GM12865 (cell line): ENCODE measurements around the gene ZNF709.

Experiments used
- DNase-seq: peaks from one replicate; pipeline ENCODE4 v3.0.0; 2010; ENCODE audit warnings: low read depth
- H3K4me3 ChIP-seq: 2 replicates; pipeline ENCODE4 v1.5.1; 2011; ENCODE audit warnings: mild to moderate bottlenecking, low read depth, low read length, control low read depth
- TF ChIP-seq, protein P1 (sequence below): IDR thresholded peaks from 2 replicates; pipeline ENCODE4 v1.5.1; 2011; ENCODE audit warnings: low read length, control low read depth, low read depth, inconsistent platforms; ENCODE audit not compliant: insufficient read depth; ENCODE audit errors: missing control alignments

Gene ZNF709

DNA sequence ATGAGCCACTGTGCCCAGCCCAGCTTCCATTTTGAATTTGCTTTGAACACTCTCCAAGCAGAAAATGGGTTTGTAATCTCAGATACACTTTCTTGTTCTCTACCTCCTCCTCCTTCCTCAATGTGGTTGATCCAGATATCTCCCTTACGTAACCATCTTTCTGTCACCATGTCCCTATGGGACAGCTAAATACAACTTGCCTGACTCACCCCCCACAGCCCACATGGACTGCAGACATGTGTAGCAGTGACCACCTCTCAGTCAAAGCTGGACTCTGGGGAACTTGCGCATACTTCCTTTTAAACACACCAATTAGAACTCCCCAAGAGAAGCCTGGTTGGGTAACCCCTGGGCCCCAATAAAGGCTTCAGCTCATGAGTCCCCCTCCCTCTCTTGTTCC lies 72.7 kb downstream of the ZNF709 start:
- TF ChIP-seq, protein P1, sequence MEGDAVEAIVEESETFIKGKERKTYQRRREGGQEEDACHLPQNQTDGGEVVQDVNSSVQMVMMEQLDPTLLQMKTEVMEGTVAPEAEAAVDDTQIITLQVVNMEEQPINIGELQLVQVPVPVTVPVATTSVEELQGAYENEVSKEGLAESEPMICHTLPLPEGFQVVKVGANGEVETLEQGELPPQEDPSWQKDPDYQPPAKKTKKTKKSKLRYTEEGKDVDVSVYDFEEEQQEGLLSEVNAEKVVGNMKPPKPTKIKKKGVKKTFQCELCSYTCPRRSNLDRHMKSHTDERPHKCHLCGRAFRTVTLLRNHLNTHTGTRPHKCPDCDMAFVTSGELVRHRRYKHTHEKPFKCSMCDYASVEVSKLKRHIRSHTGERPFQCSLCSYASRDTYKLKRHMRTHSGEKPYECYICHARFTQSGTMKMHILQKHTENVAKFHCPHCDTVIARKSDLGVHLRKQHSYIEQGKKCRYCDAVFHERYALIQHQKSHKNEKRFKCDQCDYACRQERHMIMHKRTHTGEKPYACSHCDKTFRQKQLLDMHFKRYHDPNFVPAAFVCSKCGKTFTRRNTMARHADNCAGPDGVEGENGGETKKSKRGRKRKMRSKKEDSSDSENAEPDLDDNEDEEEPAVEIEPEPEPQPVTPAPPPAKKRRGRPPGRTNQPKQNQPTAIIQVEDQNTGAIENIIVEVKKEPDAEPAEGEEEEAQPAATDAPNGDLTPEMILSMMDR: no peak
- no peak for DNase-seq
- no peak overlapping the region for H3K4me3 ChIP-seq
